ENCODE data around the gene TUBB1.

The TUBB1 gene

GRCh38 chr20:59044796-59045195, 25.6 kb downstream of the TUBB1 start:
- DNase-seq, result no peak

- no peak for DNase-seq
Observed at GRCh38 chr20:59046862-59047261, 27.6 kb downstream of the TUBB1 start.

DNA sequence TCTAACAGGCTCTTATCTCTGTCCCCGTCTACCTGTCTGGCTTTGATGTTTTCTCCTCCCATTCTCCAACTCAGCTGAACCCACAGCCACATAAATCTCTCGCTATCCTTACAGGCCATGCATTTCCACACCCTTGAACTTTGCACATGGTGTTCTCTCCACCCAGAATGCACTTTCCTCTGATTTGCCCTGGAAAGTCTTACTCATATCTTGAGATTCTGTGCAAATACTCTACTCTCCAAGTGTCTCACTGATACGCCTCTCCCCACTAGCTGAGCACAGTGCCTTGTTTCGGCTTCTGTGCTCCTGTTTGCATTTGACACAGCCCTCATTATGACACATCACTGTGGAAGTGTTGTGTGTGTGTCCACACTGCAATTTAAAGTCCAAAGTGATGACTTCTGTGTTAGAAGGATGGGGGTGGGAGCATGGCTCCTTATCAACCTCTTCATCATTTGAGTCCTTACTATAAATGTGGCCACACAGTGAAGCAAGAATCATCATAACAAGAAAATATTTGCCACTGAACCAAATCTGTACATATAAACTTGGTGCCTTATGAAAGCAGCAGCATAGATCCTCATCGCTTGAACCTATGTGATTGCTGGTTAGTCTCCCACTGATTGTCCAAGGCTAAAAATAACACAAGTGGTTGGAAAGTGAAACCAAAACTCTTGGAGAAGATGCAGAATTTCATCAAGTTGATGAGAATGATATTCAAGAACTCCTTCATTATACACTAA, 28.9 kb downstream of the TUBB1 start:
- DNase-seq, result no peak

DNA sequence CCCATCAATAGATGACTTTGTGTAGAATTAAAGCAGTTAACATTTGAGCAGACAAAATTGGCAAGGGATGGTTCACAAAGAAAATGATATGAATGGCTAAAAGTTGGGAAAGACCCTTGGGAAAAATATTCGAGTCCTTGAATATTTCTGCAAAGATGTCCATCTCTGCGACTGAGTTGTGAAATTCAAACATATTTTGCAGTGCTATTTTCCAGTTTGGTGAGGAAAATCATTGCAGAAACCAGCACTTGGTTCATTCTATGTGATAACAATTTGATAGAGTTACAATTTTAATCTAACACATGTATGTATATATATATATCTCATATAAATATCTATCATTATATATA, 29.4 kb downstream of the TUBB1 start:
- no peak for DNase-seq

DNA sequence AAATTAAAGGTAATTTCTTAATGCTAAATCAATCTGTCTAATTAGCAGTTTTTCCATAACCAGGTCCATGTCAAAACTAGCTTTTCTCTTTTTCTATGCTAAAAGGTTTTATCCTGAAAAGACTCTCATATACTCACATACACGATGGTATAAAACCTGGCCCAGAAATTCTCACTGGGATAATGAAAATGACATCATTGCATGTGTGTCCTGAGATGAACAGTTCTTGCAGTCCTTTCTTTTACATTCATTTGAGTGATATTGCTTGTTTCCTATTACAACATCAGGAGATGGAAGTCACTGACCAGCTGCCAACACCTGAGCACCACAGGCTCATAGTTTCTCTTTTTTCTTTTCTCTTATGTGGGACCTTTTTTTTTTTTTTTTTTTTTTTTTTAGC, 31.2 kb downstream of the TUBB1 start:
- no peak for DNase-seq

- no peak for DNase-seq
Observed at GRCh38 chr20:59051666-59052185, 32.5 kb downstream of the TUBB1 start.

DNA sequence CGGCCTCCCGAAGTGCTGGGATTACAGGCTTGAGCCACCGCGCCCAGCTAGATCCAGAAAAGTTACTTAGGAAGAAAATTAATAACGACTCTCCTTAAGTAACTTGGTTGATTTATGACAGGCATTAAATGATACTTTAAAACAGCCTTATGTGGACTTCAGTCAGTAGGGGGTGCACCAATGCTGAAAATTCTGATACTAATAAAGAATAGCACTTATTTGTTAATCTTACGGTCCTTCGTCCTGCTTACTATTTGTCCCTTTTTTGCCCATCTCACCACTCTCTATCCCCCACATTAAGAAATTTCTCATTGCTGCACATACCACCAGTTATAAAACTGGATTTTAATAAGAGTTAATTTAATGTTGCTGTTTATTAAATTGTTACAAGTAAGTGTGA, 36.1 kb downstream of the TUBB1 start:
- no peak for DNase-seq

GRCh38 chr20:59062081-59062480, 42.9 kb downstream of the TUBB1 start:
- peak; percentile 74 for DNase-seq

DNA sequence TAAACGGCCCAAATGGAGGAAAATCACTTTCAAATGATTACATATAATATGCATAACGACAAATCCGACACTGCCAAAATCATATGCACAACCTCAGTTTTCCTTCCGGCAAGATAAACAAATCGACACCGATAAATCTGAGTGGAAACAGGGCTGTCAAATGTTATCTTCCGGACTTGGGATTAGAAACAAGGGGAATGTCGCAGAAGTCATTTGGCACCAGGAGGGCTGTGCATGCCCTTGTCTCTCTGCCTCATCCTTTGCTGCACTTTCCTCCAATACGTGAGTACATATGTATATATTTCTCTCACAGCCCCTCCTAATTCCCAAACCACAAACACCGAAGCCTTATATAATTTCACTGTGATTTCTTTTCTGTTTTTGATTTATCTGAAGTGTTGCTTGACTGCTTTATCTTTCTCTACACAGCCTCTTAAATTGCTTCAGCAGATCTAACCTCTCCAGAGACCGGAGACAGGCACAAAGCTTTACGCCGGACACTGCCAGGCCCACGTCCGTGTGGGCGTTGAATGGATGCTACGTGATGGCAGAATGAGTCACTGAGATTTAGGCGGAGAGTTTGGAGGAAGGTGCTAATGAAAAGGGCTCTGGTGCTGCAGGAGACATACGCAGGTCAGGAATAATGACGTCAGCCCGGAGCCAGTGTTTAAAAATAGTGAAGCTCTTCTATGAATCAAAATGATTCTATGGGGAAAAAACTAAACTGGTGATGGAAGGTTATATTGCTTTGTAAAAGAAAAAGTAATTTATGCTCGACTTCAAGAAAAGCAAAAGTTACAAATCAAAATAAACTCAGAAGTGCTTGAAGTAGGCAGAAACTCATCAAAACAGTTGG, 44.4 kb downstream of the TUBB1 start:
- DNase-seq, result no peak

- no peak for DNase-seq
Observed at GRCh38 chr20:59064214-59064722, 45.0 kb downstream of the TUBB1 start.

DNA sequence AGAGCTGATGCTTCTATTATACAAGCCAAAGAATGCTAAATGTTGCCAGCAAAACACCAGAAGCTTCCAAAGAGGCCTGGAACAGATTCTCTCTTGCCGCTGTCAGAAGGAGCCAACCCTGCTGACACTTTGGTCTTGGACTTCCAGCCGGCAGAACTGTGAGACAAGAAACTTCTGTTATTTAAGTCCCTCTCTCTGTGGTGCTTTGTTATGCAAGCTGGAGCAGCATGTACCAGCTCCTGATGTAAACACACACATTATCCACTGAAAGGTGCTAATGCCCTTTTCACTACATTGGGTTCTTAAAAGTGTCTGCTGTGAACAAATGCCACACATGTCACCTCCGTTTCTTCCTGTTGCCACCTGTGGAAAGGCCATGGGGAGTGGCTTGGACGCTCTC, 49.3 kb downstream of the TUBB1 start:
- no peak for DNase-seq

DNA sequence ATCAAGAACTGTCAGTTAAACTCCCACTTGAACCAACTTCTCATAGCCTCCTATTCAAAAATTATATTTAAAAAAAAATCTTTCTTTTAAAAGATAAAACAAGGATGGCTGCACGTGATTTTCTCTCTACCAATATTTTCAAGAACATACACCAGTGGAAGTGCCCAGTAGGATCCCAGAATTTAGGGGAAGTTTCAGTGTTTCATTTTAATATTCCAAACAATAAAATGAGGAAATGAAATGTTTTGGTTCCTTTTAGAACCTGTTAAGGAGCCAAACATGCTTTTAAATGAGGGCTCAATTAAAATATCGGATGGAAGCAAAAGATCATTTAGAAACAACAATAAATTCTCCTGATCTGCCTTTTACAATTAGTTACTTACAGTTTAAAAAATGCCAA, 49.8 kb downstream of the TUBB1 start:
- DNase-seq, result no peak

- no peak for DNase-seq
Observed at GRCh38 chr20:59071216-59071615, 52.0 kb downstream of the TUBB1 start.

GRCh38 chr20:59073582-59073981, 54.4 kb downstream of the TUBB1 start:
- no peak for DNase-seq

DNA sequence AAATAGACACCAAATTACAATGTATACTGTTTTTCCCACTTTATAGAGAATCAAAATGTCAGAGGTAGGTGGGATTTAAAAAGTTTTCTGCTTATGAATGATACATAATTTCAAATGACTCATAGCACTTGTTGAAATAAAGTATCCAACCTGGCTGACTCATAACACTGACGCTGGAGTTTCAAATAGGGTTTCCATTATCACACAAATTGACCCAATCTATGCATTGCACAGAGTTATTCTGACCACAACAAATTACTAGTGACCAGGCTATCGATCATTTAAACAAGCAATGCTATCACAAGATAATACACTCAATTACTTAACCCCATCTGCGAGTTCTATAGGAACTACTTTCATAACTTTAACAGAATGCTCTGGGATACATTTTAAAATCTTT, 55.2 kb downstream of the TUBB1 start:
- DNase-seq, result no peak

DNA sequence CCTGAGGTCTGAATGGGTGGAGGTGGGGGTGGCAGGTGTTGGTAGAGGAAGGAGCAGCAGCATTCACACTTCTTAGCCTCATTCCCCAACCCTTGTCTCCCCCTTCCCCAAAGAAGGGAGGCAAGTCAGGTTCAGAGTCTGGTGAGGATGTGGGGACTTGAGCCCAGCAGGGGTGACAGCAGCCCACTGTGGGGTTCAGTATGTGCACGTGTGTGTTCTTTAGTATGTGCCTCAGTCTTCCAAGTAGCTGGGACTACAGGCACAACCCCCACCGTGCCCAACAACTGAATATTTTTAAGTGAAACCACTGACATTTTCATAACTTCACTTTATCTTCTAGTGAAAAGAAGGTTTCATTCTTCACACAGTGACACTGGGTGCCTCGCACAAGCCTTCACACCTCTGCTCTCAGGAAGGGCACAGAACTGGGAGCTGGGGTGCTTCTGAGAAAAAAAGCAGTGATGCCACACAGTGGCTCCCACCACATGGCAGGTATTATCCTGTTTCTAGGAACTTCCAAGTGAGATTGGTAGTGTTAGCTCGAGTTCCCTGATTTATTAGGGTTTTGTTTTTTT, 56.8 kb downstream of the TUBB1 start:
- DNase-seq, result no peak

Data from eye (tissue), 1 donor.